Breast epithelium (tissue), 4 donors: Measurements from ENCODE around the gene SC5D. TPM values are rescaled to one million over a fixed set of nuclear protein-coding genes. Genes with fewer than 3 reads are reported as not detected.

Experiments used
- DNase-seq, 2 donors: peaks; one replicate each; pipeline ENCODE4 v3.0.0-alpha.2; 2019; ENCODE audit warnings: low spot score in 2 of 2
- H3K27ac ChIP-seq, 2 donors: fragments of 200-600 bp; sonication (generic) in 1 of 2; one replicate each; pipeline ENCODE4 v1.5.1; 2016 to 2019; ENCODE audit warnings: mild to moderate bottlenecking in 1 of 2
- H3K27me3 ChIP-seq, 2 donors: fragments of 200-600 bp; sonication (generic) in 1 of 2; one replicate each; pipeline versions ENCODE4 v1.5.1 to v1.6.0; 2017 to 2019; ENCODE audit warnings: control low read depth in 1 of 2, mild to moderate bottlenecking in 1 of 2
- H3K36me3 ChIP-seq: fragments of 200-600 bp; one replicate; pipeline ENCODE4 v1.5.1; 2019
- H3K4me1 ChIP-seq, 2 donors: fragments of 200-600 bp; sonication (generic); one replicate each; pipeline ENCODE4 v1.5.1; 2016 to 2019; ENCODE audit warnings: control low read depth in 1 of 2
- H3K4me3 ChIP-seq, 3 donors: fragments of 200-600 bp; sonication (generic); 1 replicate in 2 of 3; 2 replicates in 1 of 3; pipeline ENCODE4 v1.5.1; 2016 to 2019; ENCODE audit warnings: mild to moderate bottlenecking in 3 of 3, moderate library complexity in 2 of 3
- H3K9me3 ChIP-seq, 2 donors: fragments of 200-600 bp; sonication (generic) in 1 of 2; one replicate each; pipeline ENCODE4 v1.5.1; 2016 to 2019; ENCODE audit warnings: control low read depth in 1 of 2
- CTCF ChIP-seq, 3 donors: fragments of 450-650 bp; IDR thresholded peaks; one replicate each; pipeline ENCODE4 v1.5.1; 2016 to 2017; ENCODE audit warnings: antibody characterized with exemption in 3 of 3, mild to moderate bottlenecking in 3 of 3, moderate library complexity in 3 of 3
- POLR2A ChIP-seq: fragments of 450-650 bp; IDR thresholded peaks from one replicate; pipeline ENCODE4 v1.6.1; 2016; ENCODE audit warnings: antibody characterized with exemption, mild to moderate bottlenecking, moderate library complexity
- POLR2AphosphoS5 ChIP-seq, 3 donors: sonication (generic); formaldehyde crosslinking; IDR thresholded peaks; one replicate each; pipeline ENCODE4 v1.6.1; 2017; ENCODE audit warnings: antibody characterized with exemption in 3 of 3
- intact Hi-C: fragments of 100-400 bp; cut with DNase I; formaldehyde crosslinking; loops from one replicate; pipeline ENCODE4 v1.15.1; 2023; ENCODE audit warnings: low total_unique reads
- total RNA-seq, 3 donors: library from RNA; depleted of rRNA; stranded (reverse); fragments of >200 nt; gene quantifications; one replicate each; pipeline ENCODE4 v1.1.0, GENCODE V29; 2016

SC5D gene
- total RNA-seq, 3 donors from 2014 or later: 25.8 to 54.7 (median 51.5) TPM

DNA sequence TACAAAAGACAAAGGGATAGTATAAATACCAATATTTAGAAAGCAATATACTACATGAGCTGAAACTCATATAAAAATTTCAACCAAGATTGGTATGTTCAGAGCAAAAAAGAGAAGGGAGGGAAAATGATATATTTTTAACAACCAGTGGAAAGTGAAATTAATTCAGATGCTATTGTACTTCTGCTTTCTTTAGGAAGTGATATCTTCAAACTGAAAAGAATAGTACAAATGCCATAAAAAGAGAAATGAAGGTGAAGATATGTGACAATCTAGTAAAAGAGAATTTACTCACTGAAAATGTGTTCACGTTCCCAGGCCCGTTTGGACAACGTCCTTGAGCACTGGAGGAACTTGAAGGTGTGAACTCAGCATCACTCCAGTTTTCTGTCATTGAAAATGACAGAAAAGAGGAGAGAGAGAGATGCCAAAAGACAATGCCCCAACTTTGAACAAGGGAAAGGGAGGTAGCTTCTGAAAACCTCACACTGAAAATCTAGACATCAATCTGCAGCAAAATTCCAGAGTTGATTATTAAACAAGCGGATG is 47.5 kb downstream of the SC5D start:
- Histone ChIP-seq H3K36me3 (no peaks in the 10 kb centered on the region), H3K9me3 (no peaks in the 10 kb centered on the region), H3K4me3 (no peak overlapping the region), H3K27ac (no peak overlapping the region), H3K4me1 (no peaks in the 10 kb centered on the region), H3K27me3 (no peaks in the 10 kb centered on the region)
- intact Hi-C loops: no loop called here
- no peak for DNase-seq
- TF ChIP-seq CTCF (IDR thresholded peaks at IDR 0.05): no peak
- no peak for TF ChIP-seq POLR2A
- no peak for TF ChIP-seq POLR2AphosphoS5 (IDR thresholded peaks at IDR 0.05)

DNA sequence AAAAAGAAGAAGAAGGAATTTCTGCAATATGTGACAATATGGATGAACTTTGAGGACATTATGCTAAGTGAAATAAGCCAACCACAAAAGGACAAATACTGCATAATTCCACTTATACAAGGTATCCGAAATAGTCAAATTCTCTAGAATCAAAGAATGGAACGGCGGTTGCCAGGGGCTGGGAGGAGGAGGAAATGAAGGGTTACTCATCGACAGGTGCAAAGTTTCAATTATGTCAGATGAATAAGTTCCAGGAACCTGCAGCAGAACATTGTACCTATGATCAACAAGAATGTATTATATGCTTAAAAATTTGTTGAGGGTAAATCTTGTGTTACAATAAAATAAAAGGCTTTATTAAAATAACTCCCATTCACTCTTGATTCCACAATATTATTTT is 49.0 kb downstream of the SC5D start:
- TF ChIP-seq CTCF (IDR thresholded peaks at IDR 0.05): no peak
- no peak for TF ChIP-seq POLR2AphosphoS5 (IDR thresholded peaks at IDR 0.05)
- TF ChIP-seq POLR2A: no peak
- Histone ChIP-seq H3K36me3 (no peaks in the 10 kb centered on the region), H3K4me1 (no peaks in the 10 kb centered on the region), H3K27ac (no peak overlapping the region), H3K4me3 (no peak overlapping the region), H3K27me3 (no peaks in the 10 kb centered on the region), H3K9me3 (no peaks in the 10 kb centered on the region)
- intact Hi-C loops: no loop called here
- DNase-seq: no peak

DNA sequence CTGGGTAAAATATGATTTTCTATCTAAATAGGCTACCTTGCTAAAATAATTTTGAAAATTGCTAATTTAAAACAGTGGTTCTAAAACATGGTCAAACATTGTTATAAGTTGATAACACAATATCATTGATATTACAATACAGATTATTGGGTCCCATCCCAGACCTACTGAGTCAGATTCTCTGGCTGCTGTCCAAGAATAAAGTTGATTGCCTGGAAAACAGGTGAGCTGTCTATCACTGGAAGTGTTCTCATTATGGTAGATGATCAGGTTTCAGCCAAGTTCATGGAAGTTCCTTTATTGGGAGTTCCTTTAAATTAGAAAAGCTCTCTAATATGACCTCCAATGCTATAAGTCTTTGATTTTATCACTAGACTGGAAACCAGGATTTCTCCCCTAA is 52.3 kb downstream of the SC5D start:
- Histone ChIP-seq H3K27ac (no peak overlapping the region), H3K9me3 (no peaks in the 10 kb centered on the region), H3K4me1 (no peaks in the 10 kb centered on the region), H3K4me3 (no peak overlapping the region), H3K27me3 (no peaks in the 10 kb centered on the region), H3K36me3 (no peaks in the 10 kb centered on the region)
- intact Hi-C loops: no loop called here
- TF ChIP-seq POLR2A (no peak), POLR2AphosphoS5 (IDR thresholded peaks at IDR 0.05) (no peak), CTCF (IDR thresholded peaks at IDR 0.05) (no peak)
- no peak for DNase-seq

DNA sequence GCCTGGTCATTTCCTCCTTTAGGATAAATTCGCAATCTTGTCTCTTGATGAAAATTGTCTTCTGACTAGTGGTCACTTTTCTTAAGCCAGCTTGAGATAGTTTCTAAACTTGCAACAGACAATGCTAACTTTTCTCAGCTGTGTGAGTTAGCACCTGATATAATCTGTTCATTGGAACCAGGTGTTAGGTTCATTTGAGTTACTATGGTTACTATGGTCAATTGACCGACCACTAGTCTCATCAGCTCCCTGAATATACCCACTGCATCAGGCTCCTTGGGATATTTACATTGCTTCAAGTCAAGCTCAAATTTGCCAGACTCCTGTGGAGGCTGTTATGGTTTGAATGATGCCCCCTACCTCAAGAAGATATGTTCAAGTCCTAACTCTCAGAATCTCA is 54.5 kb downstream of the SC5D start:
- no peaks in the 10 kb centered on the region for H3K36me3 ChIP-seq
- H3K9me3 ChIP-seq: no peaks in the 10 kb centered on the region
- H3K4me1 ChIP-seq: no peaks in the 10 kb centered on the region
- no peaks in the 10 kb centered on the region for H3K27me3 ChIP-seq
- no peak for TF ChIP-seq POLR2AphosphoS5 (IDR thresholded peaks at IDR 0.05)
- TF ChIP-seq POLR2A: no peak
- TF ChIP-seq CTCF (IDR thresholded peaks at IDR 0.05): no peak
- intact Hi-C loops: no loop called here
- no peak overlapping the region for H3K27ac ChIP-seq
- no peak overlapping the region for H3K4me3 ChIP-seq
- DNase-seq: no peak

GRCh38 chr11:121347813-121348212 is 55.2 kb downstream of the SC5D start:
- H3K36me3 ChIP-seq: no peaks in the 10 kb centered on the region
- DNase-seq: no peak
- H3K4me3 ChIP-seq: no peak overlapping the region
- TF ChIP-seq POLR2AphosphoS5 (IDR thresholded peaks at IDR 0.05): no peak
- TF ChIP-seq POLR2A: no peak
- TF ChIP-seq CTCF (IDR thresholded peaks at IDR 0.05): no peak
- H3K4me1 ChIP-seq: no peaks in the 10 kb centered on the region
- H3K27ac ChIP-seq: no peak overlapping the region
- no peaks in the 10 kb centered on the region for H3K27me3 ChIP-seq
- intact Hi-C loops: no loop called here
- no peaks in the 10 kb centered on the region for H3K9me3 ChIP-seq
